Stimulated activated CD8-positive, alpha-beta memory T cell treated with anti-CD3 and anti-CD28 coated beads, Interleukin-2, amount 100 ng/mL, for 48 hours (primary cell): ENCODE results near the gene P2RX4.
"Not testable (repeated sequence)": the region's sequence is repeated elsewhere in the genome, so short reads cannot be mapped to it uniquely, and the experiment has no call there.

Experiments
- DNase-seq, 2 donors: peaks; one replicate each; pipeline ENCODE4 v3.0.0-alpha.2; 2020; ENCODE audit warnings: low read depth in 2 of 2

The P2RX4 gene

GRCh38 chr12:121189131-121189530 lies 20.8 kb upstream of the P2RX4 start:
- no peak for DNase-seq

GRCh38 chr12:121189619-121190155 lies 20.2 kb upstream of the P2RX4 start:
- no peak for DNase-seq

GRCh38 chr12:121190523-121191031 lies 19.4 kb upstream of the P2RX4 start:
- no peak for DNase-seq

- DNase-seq, result no peak
These were observed 18.8 kb upstream of the P2RX4 start for GRCh38 chr12:121191151-121191550.

- no peak for DNase-seq
These were observed 13.0 kb upstream of the P2RX4 start for GRCh38 chr12:121196902-121197301.

- no peak for DNase-seq
These were observed 11.0 kb upstream of the P2RX4 start for GRCh38 chr12:121198949-121199348.

GRCh38 chr12:121201140-121201539 lies 8.8 kb upstream of the P2RX4 start:
- DNase-seq, result not testable (repeated sequence)

GRCh38 chr12:121202407-121203355 lies 7.2 kb upstream of the P2RX4 start:
- no peak for DNase-seq

- DNase-seq, result no peak
These were observed 6.4 kb upstream of the P2RX4 start for GRCh38 chr12:121203482-121203881.

GRCh38 chr12:121205491-121205890 lies 4.4 kb upstream of the P2RX4 start:
- no peak for DNase-seq

- DNase-seq, result not testable (repeated sequence)
These were observed 1.4 kb upstream of the P2RX4 start for GRCh38 chr12:121208571-121208970.

GRCh38 chr12:121209221-121209620 lies 708 bp upstream of the P2RX4 start:
- no peak for DNase-seq

GRCh38 chr12:121212875-121213274 lies 2.9 kb downstream of the P2RX4 start:
- no peak for DNase-seq

GRCh38 chr12:121214166-121214777 lies 4.3 kb downstream of the P2RX4 start:
- peak in 1 of 2 donors; percentile 14 for DNase-seq

- DNase-seq, result no peak
These were observed 5.2 kb downstream of the P2RX4 start for GRCh38 chr12:121214855-121215745.

GRCh38 chr12:121216102-121216501 lies 6.2 kb downstream of the P2RX4 start:
- no peak for DNase-seq

- DNase-seq, result no peak
These were observed 7.1 kb downstream of the P2RX4 start for GRCh38 chr12:121217063-121217462.

GRCh38 chr12:121217761-121218160 lies 7.8 kb downstream of the P2RX4 start:
- DNase-seq, result no peak

- no peak for DNase-seq
These were observed 8.8 kb downstream of the P2RX4 start for GRCh38 chr12:121218588-121219352.

- no peak for DNase-seq
These were observed 9.5 kb downstream of the P2RX4 start for GRCh38 chr12:121219353-121219986.
